ENCODE results near the gene MC1R.
"Not testable (repeated sequence)": the region's sequence is repeated elsewhere in the genome, so short reads cannot be mapped to it uniquely, and the experiment has no call there.

MC1R gene

GRCh38 chr16:89965447-89966225, 47.0 kb downstream of the MC1R start:
- DNase-seq, result no peak

GRCh38 chr16:89966756-89967155, 48.1 kb downstream of the MC1R start:
- DNase-seq, result no peak

GRCh38 chr16:89967436-89967835, 48.8 kb downstream of the MC1R start:
- peak; percentile 62 to 73 (median 70) for DNase-seq

GRCh38 chr16:89968074-89968473, 49.4 kb downstream of the MC1R start:
- not testable (repeated sequence) for DNase-seq

GRCh38 chr16:89969741-89970410, 51.2 kb downstream of the MC1R start:
- DNase-seq, result peak; percentile 55 to 61 (median 60)
